NCI-H2029 (cell line): Measurements from ENCODE around the gene HOXB4.
"Not testable (repeated sequence)": the region's sequence is repeated elsewhere in the genome, so short reads cannot be mapped to it uniquely, and the experiment has no call there.

Experiments used
- DNase-seq: peaks from one replicate; lab custom pipeline; 2025; lab: John Stamatoyannopoulos, UW

Gene HOXB4

GRCh38 chr17:48546924-48547807 lies 31.0 kb downstream of the HOXB4 start:
- peak; percentile 64 for DNase-seq

- DNase-seq, result no peak
Observed at GRCh38 chr17:48546137-48546923, 31.8 kb downstream of the HOXB4 start.

GRCh38 chr17:48545539-48545938 lies 32.6 kb downstream of the HOXB4 start:
- no peak for DNase-seq

- DNase-seq, result peak; percentile 38
Observed at GRCh38 chr17:48545022-48545375, 33.2 kb downstream of the HOXB4 start, which contains the start of gene HOXB2. HOXB2 (minus strand) TSS chr17:48545109; CDS start chr17:48544911, 198 bp downstream.

- peak; percentile 55 for DNase-seq
Observed at GRCh38 chr17:48544349-48545021, 33.7 kb downstream of the HOXB4 start.

GRCh38 chr17:48543854-48544348 lies 34.2 kb downstream of the HOXB4 start:
- no peak for DNase-seq

- no peak for DNase-seq
Observed at GRCh38 chr17:48543107-48543853, 34.9 kb downstream of the HOXB4 start.

GRCh38 chr17:48542698-48543106 lies 35.4 kb downstream of the HOXB4 start:
- DNase-seq, result no peak

- DNase-seq, result no peak
Observed at GRCh38 chr17:48542114-48542656, 36.0 kb downstream of the HOXB4 start.

GRCh38 chr17:48541577-48542113 lies 36.5 kb downstream of the HOXB4 start:
- peak; percentile 48 for DNase-seq

GRCh38 chr17:48541036-48541576 lies 37.0 kb downstream of the HOXB4 start:
- DNase-seq, result no peak

- DNase-seq, result no peak
Observed at GRCh38 chr17:48540213-48540612, 37.9 kb downstream of the HOXB4 start.

GRCh38 chr17:48539177-48539576 lies 39.0 kb downstream of the HOXB4 start:
- no peak for DNase-seq

- DNase-seq, result no peak
Observed at GRCh38 chr17:48537316-48537715, 40.8 kb downstream of the HOXB4 start.

GRCh38 chr17:48535793-48536559 lies 42.2 kb downstream of the HOXB4 start:
- not testable (repeated sequence) for DNase-seq

GRCh38 chr17:48532261-48532660 lies 45.9 kb downstream of the HOXB4 start:
- no peak for DNase-seq

- no peak for DNase-seq
Observed at GRCh38 chr17:48530887-48531272, 47.3 kb downstream of the HOXB4 start, which contains the start of gene HOXB1. HOXB1 (minus strand) TSS chr17:48531011; CDS start chr17:48530904, 107 bp downstream.

GRCh38 chr17:48530208-48530886 lies 47.8 kb downstream of the HOXB4 start:
- no peak for DNase-seq

GRCh38 chr17:48529683-48530009 lies 48.5 kb downstream of the HOXB4 start:
- DNase-seq, result no peak
